Small intestine (tissue), 7 donors: Measurements from ENCODE around the gene OR1M1. TPM values are rescaled to one million over a fixed set of nuclear protein-coding genes. Genes with fewer than 3 reads are reported as not detected.
"Not testable (repeated sequence)": the region's sequence is repeated elsewhere in the genome, so short reads cannot be mapped to it uniquely, and the experiment has no call there.

Experiments
- DNase-seq, 2 donors: peaks; one replicate each; pipeline versions ENCODE4 v3.0.0 to v3.0.0-alpha.2; 2013
- FAIRE-seq: peaks from 2 replicates; lab custom pipeline; 2012; peaks lifted over from hg19 to GRCh38; lab: Jason Lieb, UNC
- H3K27ac ChIP-seq, 3 donors: one replicate each; pipeline ENCODE4 v1.5.1; 2013; ENCODE audit warnings: low read length in 2 of 3, mild to moderate bottlenecking in 2 of 3, control low read depth in 1 of 3, inconsistent platforms in 1 of 3, low read depth in 1 of 3, moderate library complexity in 1 of 3
- H3K27me3 ChIP-seq, 3 donors: one replicate each; pipeline ENCODE4 v1.6.1; 2013; ENCODE audit warnings: low read length in 3 of 3, inconsistent platforms in 1 of 3; ENCODE audit not compliant: control insufficient read depth in 3 of 3, insufficient read depth in 3 of 3
- H3K36me3 ChIP-seq, 3 donors: one replicate each; pipeline ENCODE4 v1.6.1; 2013; ENCODE audit warnings: low read length in 3 of 3, inconsistent platforms in 1 of 3, low read depth in 1 of 3, mild to moderate bottlenecking in 1 of 3, moderate library complexity in 1 of 3; ENCODE audit not compliant: control insufficient read depth in 3 of 3, insufficient read depth in 2 of 3
- H3K4me1 ChIP-seq, 3 donors: one replicate each; pipeline ENCODE4 v1.6.1; 2013; ENCODE audit warnings: low read length in 2 of 3, inconsistent platforms in 1 of 3, low read depth in 1 of 3, mild to moderate bottlenecking in 1 of 3, moderate library complexity in 1 of 3; ENCODE audit not compliant: control insufficient read depth in 3 of 3, insufficient read depth in 2 of 3
- H3K4me3 ChIP-seq, 3 donors: one replicate each; pipeline ENCODE4 v1.5.1; 2013; ENCODE audit warnings: low read length in 3 of 3, control low read depth in 1 of 3, inconsistent platforms in 1 of 3, low read depth in 1 of 3, mild to moderate bottlenecking in 1 of 3, moderate library complexity in 1 of 3
- H3K9me3 ChIP-seq, 2 donors: one replicate each; pipeline ENCODE4 v1.6.1; 2013; ENCODE audit warnings: low read depth in 1 of 2, low read length in 1 of 2; ENCODE audit not compliant: control insufficient read depth in 2 of 2, insufficient read depth in 1 of 2
- WGBS, 3 donors: extraction: QIAGEN DNeasy Blood & Tissue Kit; methylation state at CpG; one replicate each; pipeline ENCODE4 v1.1.7; 2013; 5-methylcytosine and 5-hydroxymethylcytosine counted together
- polyA plus RNA-seq, 4 donors: library from polyadenylated mRNA; stranded (reverse) in 3 of 4; unstranded in 1 of 4; fragments of 200-250 nt in 3 of 4; fragments of 120-200 nt in 1 of 4; gene quantifications; one replicate each; pipeline versions ENCODE4 v1.2.1 to v1.2.3, GENCODE V29; 2013
- donor health status: healthy with polysubstance abuse.
- donor health status: control.
- donor health status: control.
- donor health status: Bipolar disorder and iron deficiency.
- donor health status: healthy.

OR1M1 gene
- polyA plus RNA-seq, 4 donors = not detected

DNA sequence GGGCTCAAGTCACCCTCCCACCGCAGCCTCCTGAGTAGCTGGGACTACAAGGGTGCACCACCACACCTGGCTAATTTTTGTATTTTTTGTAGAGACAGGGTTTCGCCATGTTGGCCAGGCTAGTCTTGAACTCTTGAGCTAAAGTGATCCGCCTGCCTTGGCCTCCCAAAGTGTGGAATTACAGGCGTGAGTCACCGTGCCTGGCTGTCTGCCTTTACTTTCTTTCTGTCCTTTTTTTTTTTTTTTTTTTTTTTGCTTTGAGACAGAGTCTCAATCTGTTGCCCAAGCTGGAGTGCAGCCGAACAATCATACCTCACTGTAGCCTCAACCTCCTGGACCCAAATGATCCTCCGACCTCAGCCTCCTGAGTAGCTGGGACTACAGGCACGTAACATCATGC is 25.0 kb upstream of the OR1M1 start:
- Histone ChIP-seq H3K27me3 (no peaks in the 10 kb centered on the region), H3K4me3 (no peak overlapping the region), H3K4me1 (no peaks in the 10 kb centered on the region), H3K36me3 (no peaks in the 10 kb centered on the region), H3K9me3 (no peaks in the 10 kb centered on the region), H3K27ac (no peak overlapping the region)
- no peak for DNase-seq
- no peak for FAIRE-seq
- WGBS, 3 donors = 77 to 88% (median 84%) methylated on average over 8 of the region's 8 CpGs

DNA sequence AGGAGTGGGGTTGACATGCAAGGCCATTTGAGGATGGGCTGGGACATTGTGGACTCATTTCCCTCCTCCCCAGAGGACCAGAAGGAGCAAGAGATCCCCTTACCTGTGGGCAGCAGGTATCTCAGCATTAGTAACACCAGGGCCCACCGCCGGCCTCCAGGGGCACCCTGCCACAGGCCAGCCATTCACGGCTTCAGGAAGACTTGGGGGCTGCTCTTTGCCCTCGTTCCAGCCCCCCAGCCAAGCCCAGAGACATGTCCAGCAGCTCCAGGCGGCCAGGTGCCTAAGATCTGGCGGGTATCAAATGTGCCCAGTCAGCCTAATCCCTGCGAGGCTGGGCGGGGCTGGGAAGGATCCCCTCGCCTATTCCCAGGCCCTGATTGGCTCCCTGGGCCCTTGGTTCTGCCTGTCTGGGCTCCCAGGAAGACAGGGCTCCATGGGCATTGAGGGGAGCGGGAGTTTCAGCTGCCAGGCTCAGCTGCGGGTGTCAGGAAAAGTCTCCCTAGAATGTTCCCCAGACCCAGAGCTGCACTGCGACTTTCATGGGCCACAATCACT is 21.3 kb upstream of the OR1M1 start:
- DNase-seq (no peak), FAIRE-seq (no peak)
- 58 to 66% (median 59%) methylated on average over 10 to 12 of the region's 12 CpGs for WGBS, 3 donors
- H3K4me1 ChIP-seq = no peaks in the 10 kb centered on the region
- H3K27ac ChIP-seq = no peak overlapping the region
- H3K27me3 ChIP-seq = no peaks in the 10 kb centered on the region
- H3K36me3 ChIP-seq = no peaks in the 10 kb centered on the region
- H3K4me3 ChIP-seq = no peak overlapping the region
- no peaks in the 10 kb centered on the region for H3K9me3 ChIP-seq

DNA sequence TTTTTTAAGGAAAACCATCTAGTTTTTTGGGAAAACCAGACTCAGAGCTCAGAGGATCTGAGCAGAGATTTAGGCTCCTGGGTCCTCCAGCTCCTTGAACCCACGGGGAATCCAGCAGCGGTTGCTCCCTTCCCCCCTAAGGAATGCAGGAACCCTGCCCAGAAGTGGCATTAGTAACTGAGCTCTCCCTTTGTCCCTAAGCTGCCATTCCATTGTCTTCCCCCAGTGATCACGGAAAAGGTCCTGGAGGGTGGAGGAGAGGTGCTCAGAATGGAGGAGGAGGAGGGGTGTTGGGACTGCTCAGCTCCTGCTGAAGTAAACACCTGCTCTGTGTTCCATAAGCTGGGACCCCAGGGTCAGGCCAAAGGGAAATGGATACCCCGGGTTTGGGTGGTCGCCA is 16.8 kb upstream of the OR1M1 start:
- 50 to 65% (median 54%) methylated on average over 5 of the region's 5 CpGs for WGBS, 3 donors
- H3K4me3 ChIP-seq = no peak overlapping the region
- FAIRE-seq = no peak
- H3K9me3 ChIP-seq = no peaks in the 10 kb centered on the region
- no peaks in the 10 kb centered on the region for H3K27me3 ChIP-seq
- no peak for DNase-seq
- no peak overlapping the region for H3K27ac ChIP-seq
- no peaks in the 10 kb centered on the region for H3K36me3 ChIP-seq
- no peaks in the 10 kb centered on the region for H3K4me1 ChIP-seq

DNA sequence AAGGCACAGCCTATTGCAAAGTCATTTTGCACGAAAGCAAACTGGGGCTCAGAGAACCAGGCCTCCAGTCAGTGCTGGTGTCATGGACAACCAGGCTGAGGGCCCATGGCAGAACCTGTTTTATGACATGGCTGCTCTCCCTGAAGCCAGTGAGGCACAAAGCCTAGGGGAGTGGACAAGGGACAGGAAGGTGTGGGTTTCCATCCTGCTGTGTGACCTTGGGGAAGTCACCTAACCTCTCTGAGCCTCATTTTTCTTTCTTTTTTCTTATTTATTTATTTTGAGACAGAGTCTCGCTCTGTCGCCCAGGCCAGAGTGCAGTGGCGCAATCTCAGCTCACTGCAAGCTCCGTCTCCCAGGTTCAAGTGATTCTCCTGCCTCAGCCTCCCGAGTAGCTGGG is 15.1 kb upstream of the OR1M1 start:
- H3K27me3 ChIP-seq, H3K9me3 ChIP-seq, H3K4me1 ChIP-seq, H3K4me3 ChIP-seq, H3K27ac ChIP-seq, FAIRE-seq, DNase-seq, H3K36me3 ChIP-seq: not testable (repeated sequence)
- WGBS, 3 donors = 88 to 91% (median 89%) methylated on average over 6 of the region's 6 CpGs

DNA sequence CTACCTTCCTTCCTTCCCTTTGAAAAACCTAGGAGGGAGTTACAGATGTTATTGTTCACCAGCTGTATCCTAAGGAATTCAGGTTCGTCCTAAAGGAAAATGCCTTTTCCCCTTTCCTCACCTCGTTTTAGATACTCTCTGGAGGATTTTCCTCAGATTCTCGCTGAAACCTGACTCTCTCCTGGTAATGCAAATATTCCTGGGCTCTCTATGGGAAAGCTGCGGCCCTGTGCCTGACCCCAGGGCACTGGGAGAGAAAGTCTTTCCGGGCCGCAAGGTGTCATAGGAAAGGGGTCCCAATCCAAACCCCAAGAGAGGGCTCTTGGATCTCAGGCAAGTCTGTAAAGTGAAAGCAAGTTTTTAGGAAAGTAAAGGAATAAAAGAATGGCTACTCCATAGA is 13.1 kb upstream of the OR1M1 start:
- Histone ChIP-seq H3K4me1 (peaks cover 0 to 3% (median 0%) of the 10 kb centered on the region in 3 donors), H3K4me3 (no peak overlapping the region), H3K27ac (no peak overlapping the region), H3K9me3 (no peaks in the 10 kb centered on the region), H3K27me3 (no peaks in the 10 kb centered on the region), H3K36me3 (no peaks in the 10 kb centered on the region)
- 66 to 78% (median 70%) methylated on average over 6 of the region's 6 CpGs for WGBS, 3 donors
- FAIRE-seq (no peak), DNase-seq (no peak)

DNA sequence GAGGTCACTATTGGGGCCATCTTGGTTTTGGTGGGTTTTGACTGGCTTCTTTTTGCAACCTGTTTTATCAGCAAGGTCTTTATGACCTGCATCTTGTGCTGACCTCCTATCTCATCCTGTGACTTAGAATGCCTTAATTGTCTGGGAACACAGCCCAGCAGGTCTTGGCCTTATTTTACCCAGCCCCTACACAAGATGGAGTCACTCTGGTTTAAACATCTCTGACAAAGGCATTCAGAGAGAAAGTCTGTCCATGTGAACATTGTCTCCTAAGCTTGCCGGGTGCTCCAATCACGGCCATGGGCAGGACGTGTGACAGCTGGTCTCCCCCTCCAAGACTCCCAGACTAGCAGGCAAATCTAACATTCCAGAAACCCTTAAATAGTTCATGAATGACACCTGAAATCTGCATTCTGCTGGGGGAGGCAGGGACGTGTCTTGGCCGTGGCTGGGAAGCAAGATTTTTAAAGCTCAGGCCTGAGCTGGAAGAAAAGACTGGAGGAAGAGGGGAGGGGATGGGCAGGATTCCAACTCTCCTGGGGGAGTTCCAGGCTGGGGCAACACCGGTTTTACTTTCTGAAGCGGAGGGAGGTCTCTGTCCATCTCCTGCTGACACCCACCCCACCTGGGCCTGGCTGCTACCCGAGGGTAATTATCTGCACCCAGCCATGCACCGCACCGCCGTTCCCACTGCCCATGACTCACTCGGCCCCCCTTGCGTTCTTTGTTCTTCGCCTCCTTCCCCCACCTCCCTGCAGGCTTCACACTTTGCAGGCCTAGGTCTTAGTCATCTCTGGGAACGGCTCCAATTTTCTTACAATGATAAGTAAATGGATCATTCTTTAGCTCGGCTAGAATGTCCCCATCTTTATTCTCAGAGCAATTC is 11.6 kb upstream of the OR1M1 start:
- H3K4me3 ChIP-seq = no peak overlapping the region
- peak; percentile 81 to 82 for DNase-seq
- no peak for FAIRE-seq
- H3K27me3 ChIP-seq = no peaks in the 10 kb centered on the region
- H3K36me3 ChIP-seq = no peaks in the 10 kb centered on the region
- H3K27ac ChIP-seq = no peak overlapping the region
- no peaks in the 10 kb centered on the region for H3K9me3 ChIP-seq
- 16 to 28% (median 28%) methylated on average over 15 to 16 of the region's 16 CpGs for whole genome bisulfite sequencing, 3 donors
- H3K4me1 ChIP-seq = peaks cover 0 to 3% (median 0%) of the 10 kb centered on the region in 3 donors

DNA sequence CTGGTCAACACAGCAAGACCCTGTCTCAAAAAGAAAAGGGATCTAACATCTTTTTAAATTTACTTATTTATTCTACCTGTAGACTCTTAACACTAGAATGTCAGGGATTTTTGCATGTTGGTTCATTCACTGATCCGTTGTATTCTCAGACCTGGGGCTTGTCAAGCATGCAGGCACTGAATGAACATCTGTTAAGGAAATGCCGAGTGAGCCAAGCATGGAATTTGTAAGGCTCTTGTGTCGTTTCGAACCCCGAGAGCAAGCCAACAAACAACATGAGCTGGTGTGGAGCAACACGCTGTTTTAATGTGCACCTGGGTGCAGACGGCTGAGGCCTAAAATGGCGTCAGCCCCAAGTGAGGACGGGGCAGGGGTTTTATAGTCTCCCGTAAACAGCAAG is 10.0 kb upstream of the OR1M1 start:
- Histone ChIP-seq H3K27me3 (no peaks in the 10 kb centered on the region), H3K36me3 (no peaks in the 10 kb centered on the region), H3K4me1 (peaks cover 0 to 3% (median 0%) of the 10 kb centered on the region in 3 donors), H3K27ac (no peak overlapping the region), H3K4me3 (no peak overlapping the region), H3K9me3 (no peaks in the 10 kb centered on the region)
- 80 to 88% (median 84%) methylated on average over 10 of the region's 10 CpGs for WGBS, 3 donors
- FAIRE-seq (no peak), DNase-seq (no peak)

DNA sequence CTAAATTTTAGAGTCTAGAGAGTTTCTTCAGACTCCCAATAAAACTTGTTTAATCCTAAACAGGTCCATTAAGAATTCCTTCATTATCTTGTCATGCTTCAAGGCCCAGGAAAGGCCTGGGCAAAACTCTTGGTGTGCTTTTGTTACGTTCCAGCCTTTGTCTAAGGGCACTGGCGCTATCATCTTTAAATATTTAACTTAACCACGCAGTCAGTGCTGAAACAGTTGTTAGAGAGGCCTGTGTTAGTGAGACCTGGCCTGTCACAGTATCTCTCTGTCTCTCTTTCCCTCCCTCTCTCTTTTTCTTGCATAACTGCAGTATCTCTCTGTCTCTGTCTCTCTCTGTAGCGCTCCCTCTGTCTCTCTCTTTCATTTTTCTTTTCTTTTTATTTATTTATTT is 8.2 kb upstream of the OR1M1 start:
- H3K4me1 ChIP-seq = peaks cover 0 to 3% (median 0%) of the 10 kb centered on the region in 3 donors
- no peak overlapping the region for H3K27ac ChIP-seq
- DNase-seq = no peak
- no peak overlapping the region for H3K4me3 ChIP-seq
- H3K27me3 ChIP-seq = no peaks in the 10 kb centered on the region
- H3K36me3 ChIP-seq = no peaks in the 10 kb centered on the region
- WGBS, 3 donors = 59 to 70% (median 61%) methylated on average over 4 of the region's 4 CpGs
- no peaks in the 10 kb centered on the region for H3K9me3 ChIP-seq
- no peak for FAIRE-seq
